Myocyte (in vitro differentiated cells): Measurements from ENCODE around the gene GBE1. TPM values are rescaled to one million over a fixed set of nuclear protein-coding genes. Genes with fewer than 3 reads are reported as not detected.

ENCODE experiments used
- DNase-seq: peaks from one replicate; pipeline ENCODE4 v3.0.0-alpha.2; 2012; ENCODE audit warnings: low read depth
- total RNA-seq: library from RNA; depleted of rRNA; stranded (reverse); fragments of >200 nt; gene quantifications from 2 replicates; pipeline ENCODE4 v1.2.3, GENCODE V29; 2014

Gene GBE1
- total RNA-seq, 1 donor from 2014 or later: 96.4 TPM

GRCh38 chr3:81472600-81473362 lies 288.7 kb downstream of the GBE1 start:
- DNase-seq: no peak

DNA sequence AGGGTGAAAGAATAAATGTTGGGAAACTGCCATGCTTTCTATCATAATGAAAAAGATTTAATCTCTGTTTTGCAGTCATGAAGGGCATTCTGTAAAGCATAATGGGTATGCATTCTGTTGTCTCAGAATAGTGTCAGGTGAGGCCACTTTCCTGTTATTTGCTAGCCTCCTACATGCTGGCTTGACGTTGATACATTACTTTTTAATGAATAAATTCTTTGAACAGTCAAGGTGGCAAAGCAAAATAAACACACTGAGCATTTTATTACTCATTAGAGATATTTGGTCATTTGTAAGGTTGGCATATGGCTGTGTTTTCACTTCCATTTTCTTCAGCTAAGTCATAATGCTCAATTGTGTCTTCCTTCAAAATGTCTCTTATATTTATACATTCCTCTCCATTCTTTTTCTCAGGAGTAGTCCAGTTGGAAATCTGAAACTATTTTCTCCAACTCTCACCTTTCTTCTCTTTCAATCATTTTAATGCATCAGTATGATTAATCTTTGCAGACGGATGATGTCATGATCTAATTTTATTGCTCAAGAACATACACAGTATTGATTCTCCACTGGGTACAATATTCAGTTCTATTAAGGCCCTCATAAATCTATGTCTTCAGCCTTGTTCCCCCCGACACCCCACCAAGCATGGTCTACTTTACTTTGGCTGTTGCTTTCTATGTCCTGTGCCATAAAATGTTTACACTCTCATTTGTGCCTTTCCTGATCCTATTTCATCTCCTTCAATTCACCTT lies 290.7 kb downstream of the GBE1 start:
- no peak for DNase-seq

- DNase-seq: no peak
These were observed 293.1 kb downstream of the GBE1 start for GRCh38 chr3:81468391-81468790.

- no peak for DNase-seq
These were observed 295.3 kb downstream of the GBE1 start for GRCh38 chr3:81466201-81466560.

- DNase-seq: no peak
These were observed 295.8 kb downstream of the GBE1 start for GRCh38 chr3:81465510-81466200.

DNA sequence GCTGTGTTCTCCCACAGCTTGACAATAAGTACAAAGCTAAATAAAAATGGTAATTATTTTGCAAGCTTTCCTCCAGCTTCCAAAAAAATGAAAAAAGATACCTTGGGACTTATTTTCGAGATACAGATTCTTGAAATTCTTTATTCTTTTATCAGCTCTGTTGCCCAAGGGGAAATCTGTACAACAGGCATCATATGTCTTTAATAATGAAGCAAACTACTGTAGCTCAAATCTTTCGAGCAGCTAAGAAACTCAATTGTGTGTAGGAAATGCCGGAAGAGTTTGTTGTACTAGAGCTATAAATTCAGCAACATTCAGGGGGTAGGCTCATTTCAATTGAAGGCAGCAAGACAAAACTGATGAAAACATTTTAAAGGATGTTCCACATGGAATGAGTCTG lies 297.7 kb downstream of the GBE1 start:
- no peak for DNase-seq

DNA sequence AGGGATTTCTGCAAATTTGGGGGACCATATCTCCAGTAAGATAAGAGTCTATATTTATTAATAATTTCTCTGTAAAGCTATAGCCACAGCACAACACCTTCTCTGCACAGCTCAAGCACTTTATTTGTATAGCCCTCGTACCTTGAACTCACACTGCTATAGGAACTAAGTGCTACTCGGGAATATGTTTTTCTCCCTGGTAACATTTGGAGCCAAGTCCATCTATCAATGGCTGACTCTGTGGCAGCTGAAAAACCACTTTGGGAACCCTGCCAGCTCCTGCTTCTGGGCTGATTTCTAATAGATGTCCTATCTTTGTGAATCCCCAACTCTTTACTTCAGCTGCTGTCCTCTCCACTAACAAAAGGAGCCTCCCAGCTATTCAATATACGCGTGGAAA lies 298.5 kb downstream of the GBE1 start:
- DNase-seq: peak; percentile 39

- DNase-seq: no peak
These were observed 301.7 kb downstream of the GBE1 start for GRCh38 chr3:81459733-81460132.

DNA sequence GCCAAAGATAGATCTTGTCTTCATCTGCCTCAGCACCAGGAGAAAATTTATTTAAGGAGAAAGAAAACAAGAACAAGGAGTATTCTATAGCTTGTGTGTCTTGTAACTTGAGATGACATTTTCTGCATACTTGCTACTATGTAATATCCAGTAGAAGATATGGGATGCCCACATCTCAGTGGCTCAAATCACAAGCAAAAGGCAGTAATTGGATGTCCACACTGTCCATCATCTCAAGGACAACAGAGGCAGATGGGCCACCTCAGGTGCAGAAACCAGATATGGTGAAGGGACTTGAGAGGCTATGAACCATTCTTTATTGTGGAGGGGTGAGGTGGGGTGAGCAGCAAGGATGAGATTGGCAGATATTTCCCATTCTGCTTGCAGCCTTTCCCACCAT lies 309.0 kb downstream of the GBE1 start:
- DNase-seq: no peak

DNA sequence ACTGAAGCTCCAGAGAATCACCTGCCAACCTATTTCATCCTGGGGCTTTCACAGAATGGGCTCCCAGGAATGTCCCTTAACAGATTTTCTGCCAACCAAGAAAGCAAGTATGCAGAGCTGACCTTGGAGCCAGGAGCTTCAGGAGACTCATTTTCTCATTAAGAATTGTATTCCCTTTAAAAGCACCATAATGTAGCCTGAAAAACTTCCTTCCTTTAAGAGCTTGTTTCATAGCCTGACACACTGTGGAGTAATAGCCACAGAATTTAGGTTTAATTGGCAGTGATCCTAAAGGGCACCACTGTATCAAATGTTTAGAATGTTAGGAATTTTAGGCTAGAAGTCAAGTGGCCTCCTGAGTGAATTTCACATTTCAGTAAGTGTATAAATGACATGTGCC lies 309.8 kb downstream of the GBE1 start:
- DNase-seq: no peak

DNA sequence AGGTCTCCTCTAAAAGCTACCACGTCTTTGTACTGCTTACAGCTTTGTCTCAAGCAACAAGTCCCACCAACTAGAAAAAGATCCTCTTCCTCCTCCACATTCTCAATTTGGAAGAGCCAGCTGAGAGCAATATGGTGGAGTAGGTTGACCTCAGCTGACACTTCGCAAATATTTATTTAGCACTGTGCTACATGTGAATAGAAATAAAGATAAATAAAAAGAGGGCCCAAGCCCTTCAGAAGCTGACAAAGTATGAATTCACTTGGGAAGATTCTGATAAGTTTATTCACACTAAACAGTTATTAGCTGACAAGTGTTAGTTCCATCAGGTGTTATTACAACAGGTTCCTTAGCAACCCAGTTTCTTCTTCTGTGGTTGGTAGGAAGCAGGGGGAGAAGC lies 310.3 kb downstream of the GBE1 start:
- no peak for DNase-seq

DNA sequence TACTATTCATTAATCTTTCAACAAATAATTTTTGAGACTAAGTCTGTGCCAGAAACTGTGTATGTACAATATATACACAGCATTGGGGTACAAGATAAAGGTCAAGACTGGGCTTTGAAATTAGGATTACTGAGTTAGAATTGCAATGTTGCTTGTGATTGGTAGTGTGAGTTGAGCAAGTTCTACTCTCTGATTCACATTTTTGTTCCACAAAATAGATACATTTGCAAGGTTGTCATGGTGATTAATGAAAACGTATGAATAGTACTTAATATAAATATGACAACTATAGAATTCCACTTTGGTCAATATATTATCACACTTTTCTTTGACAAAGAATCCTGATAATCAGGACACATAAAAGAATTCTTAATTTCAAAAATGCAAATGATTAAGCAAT lies 314.6 kb downstream of the GBE1 start:
- no peak for DNase-seq

DNA sequence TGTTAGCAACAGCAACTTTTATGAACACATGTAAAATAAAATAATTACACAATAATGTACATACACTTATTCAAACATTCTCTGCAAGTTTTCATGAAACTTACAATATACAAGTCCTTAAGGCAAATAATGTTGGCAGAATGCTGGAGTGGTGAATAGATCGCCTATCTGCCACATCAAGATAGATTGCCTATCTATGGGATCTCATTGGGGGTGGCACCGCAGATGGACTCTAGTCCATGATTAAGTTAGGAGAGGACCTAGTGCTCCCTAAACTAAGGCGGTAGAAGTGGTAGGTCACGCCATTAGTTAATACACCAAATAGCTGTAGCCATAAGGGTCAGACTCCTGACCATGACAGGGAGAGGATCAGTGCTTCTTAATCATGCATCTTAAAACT lies 315.7 kb downstream of the GBE1 start:
- no peak for DNase-seq

- DNase-seq: no peak
These were observed 316.5 kb downstream of the GBE1 start for GRCh38 chr3:81444817-81445460.

GRCh38 chr3:81443958-81444357 lies 317.5 kb downstream of the GBE1 start:
- DNase-seq: peak; percentile 35

GRCh38 chr3:81443457-81443782 lies 318.0 kb downstream of the GBE1 start:
- DNase-seq: no peak

GRCh38 chr3:81442758-81443456 lies 318.5 kb downstream of the GBE1 start:
- DNase-seq: no peak

DNA sequence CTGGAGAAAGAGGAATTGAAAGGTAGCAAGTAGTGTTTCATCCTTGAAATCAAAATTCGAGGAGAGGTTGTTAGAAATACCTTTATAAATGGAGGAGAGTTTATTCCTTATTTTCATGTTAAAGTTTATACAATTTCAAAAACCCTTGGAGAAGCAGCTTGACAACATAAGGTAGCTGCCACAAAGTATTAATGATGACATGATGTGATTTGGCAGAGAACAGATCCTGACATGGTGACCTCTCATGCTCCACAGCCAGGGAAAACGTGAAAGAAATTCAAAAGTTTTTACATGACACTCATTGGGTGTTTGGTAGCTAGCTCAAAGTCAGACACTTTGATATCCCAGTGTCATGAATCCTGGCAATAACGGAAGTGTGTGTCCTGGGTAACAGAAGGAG lies 320.8 kb downstream of the GBE1 start:
- no peak for DNase-seq
